HG03469 (cell line): ENCODE measurements around the gene TLN1.

Experiments
- ATAC-seq: cut with Tn5 transposase; IDR thresholded peaks from one replicate; pipeline ENCODE4 v1.9.1; 2021; ENCODE audit warnings: mild to moderate bottlenecking, moderate library complexity, moderate number of reproducible peaks; ENCODE audit not compliant: unreplicated experiment

TLN1 gene

DNA sequence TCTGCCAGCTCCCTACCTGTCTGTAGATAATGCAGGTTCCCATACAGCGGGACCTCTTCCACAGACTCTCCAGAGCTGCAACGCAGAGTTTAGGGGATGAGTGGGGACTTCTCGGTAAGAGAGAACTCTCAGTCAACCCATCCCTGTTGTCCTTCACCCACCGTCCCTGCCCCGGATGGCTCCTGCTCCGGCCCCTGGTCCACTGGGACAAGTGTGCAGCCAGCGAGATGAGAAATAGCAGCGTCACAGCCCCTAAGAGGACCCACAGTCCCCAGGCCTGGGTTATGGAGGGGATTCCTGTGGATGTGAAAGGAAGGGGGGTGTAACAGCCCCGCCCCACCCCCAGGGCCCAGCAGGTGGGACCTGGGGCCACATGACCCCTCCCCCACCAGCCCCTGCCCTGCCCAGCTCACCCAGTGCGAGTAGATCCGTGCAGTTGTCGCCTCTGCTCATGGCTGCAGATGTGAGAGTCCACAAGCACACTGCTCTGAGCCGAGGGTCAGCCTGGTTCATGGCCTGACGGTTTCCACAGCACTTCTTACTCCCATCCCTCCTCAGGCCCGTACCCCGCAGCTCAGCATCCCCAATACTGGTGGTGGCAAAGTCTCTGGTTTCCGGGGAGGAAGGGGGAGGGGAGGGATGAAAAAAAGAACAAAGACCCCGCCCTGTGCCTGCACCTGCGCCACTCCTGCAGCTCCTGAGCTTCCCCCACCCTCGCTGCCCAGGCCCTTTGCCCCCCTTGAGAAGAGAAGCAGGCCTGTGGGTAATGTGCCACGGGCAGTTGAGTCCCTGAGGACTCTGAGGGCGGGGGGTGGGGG is 81.4 kb downstream of the TLN1 start, which contains the start of gene SIT1:
SIT1 (minus strand) TSS at position 591 of the 818 bp plus-strand sequence; CDS start at position 513, 78 bp downstream.
- ATAC-seq, result no peak

DNA sequence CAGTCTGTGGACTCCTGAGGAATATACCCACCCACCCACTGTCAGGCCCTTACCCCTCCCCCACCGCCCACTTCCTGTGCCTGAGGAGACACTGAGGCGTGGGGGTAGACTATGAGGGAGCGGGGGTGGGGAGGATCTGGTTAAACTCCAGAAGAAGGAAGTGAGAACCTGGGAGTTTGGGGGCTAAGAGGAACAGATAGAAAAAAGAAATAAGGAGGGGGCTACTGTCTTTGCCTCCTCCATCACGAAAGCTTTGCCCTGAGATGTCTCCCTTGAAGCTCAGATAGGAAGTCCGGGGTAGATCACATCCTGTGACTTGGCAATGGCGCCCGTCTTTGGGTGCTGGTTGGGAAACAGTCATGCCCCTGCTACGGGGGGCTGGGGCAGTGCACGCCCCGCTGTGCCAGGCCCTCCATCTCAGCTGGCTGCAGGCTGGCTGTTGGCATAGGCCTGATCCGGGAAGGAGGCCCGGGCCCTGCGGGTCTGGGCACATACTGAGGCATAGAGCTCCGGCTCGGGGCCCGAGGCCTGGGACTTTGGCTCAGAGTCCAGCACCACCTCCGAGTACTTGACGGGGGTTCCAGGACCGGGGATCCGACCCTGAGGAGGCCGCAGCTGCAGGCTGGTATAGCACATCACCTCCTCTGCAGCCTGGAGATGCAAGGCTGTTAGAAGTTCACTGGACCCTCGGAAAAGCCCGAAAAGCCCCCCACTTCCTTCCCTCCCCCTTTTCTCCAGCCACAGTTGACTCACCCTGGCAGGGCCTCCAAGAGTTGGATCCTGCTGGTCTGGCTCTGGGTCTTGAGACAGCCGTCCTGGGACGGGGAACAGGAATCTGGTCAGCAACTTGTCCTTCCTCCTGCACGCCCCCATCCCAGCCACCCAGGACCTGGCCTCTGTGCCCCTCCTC is 82.3 kb downstream of the TLN1 start:
- ATAC-seq, result no peak
